Stomach smooth muscle (tissue), 2 donors: Measurements from ENCODE around the gene PTPA.
A peak's percentile ranks its signal among the peaks of the same experiment; 100 is the strongest.
"Not testable (repeated sequence)": the region's sequence is repeated elsewhere in the genome, so short reads cannot be mapped to it uniquely, and the experiment has no call there.

Source experiments
- H3K27ac ChIP-seq: one replicate; pipeline ENCODE4 v1.7.0; 2013; ENCODE audit warnings: mild to moderate bottlenecking, low read length, inconsistent platforms
- H3K27me3 ChIP-seq, 2 donors: one replicate each; pipeline ENCODE4 v1.7.0; 2013; ENCODE audit warnings: low read length in 2 of 2; ENCODE audit not compliant: insufficient read depth in 2 of 2, control insufficient read depth in 1 of 2
- H3K36me3 ChIP-seq, 2 donors: one replicate each; pipeline ENCODE4 v1.7.0; 2013; ENCODE audit warnings: low read length in 2 of 2; ENCODE audit not compliant: control insufficient read depth in 2 of 2, insufficient read depth in 2 of 2
- H3K4me1 ChIP-seq: one replicate; pipeline ENCODE4 v1.7.0; 2013; ENCODE audit warnings: low read length; ENCODE audit not compliant: control insufficient read depth, insufficient read depth
- H3K4me3 ChIP-seq, 2 donors: one replicate each; pipeline ENCODE4 v1.7.0; 2013; ENCODE audit warnings: low read length in 2 of 2
- H3K9ac ChIP-seq, 2 donors: one replicate each; pipeline ENCODE4 v1.7.0; 2013; ENCODE audit warnings: low read length in 2 of 2, mild to moderate bottlenecking in 1 of 2
- H3K9me3 ChIP-seq, 2 donors: one replicate each; pipeline ENCODE4 v1.7.0; 2013; ENCODE audit warnings: low read length in 2 of 2; ENCODE audit not compliant: control insufficient read depth in 2 of 2
- donor health status: healthy.
- donor health status: Pancreatic carcinoma.

PTPA gene

DNA sequence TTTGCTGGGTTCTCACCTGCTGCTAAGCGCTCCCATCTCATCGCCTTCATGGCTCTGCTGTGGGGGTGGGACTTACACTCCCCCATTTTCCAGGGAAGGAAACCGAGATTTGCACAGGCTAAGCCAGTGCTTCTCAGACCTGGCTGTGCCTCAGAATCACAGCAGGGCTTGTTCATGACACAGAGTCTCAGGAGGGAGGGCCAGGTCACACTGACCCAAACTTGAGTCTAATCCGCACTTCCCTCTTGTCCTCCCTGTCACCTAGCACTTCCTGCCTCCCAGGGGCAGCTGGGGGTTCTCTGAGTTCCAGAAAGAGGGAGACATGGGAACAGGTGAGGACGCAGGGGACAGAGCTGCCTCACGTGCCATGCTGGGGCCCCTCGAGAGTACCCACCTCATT lies 82.4 kb downstream of the PTPA start:
- Histone ChIP-seq H3K36me3 (no peaks in the 10 kb centered on the region), H3K9ac (no peak overlapping the region), H3K9me3 (no peaks in the 10 kb centered on the region), H3K4me3 (no peak overlapping the region), H3K27ac (no peak overlapping the region), H3K27me3 (no peaks in the 10 kb centered on the region), H3K4me1 (peaks cover 9% of the 10 kb centered on the region)

DNA sequence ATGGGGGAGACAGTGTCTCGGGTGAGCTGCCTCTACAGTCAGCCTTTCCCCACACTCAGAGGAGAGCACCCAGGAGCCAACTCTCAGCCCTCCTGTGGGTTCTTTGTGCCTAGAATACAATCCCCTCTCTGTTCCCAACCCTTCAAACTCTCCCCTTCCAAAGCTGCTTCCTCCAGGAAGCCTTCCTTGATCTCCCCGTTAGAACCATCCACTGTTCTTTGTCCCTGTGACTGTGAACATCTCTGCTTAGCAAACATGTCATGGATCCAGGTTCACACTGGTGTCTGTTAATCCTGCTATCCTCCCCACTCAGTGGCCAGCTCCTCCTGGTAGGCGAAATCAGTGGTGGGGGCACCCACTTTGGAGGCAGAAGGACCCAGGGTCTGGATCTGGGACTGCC lies 83.0 kb downstream of the PTPA start:
- Histone ChIP-seq H3K27ac (no peak overlapping the region), H3K36me3 (no peaks in the 10 kb centered on the region), H3K9me3 (no peaks in the 10 kb centered on the region), H3K9ac (no peak overlapping the region), H3K4me1 (peaks cover 9% of the 10 kb centered on the region), H3K27me3 (no peaks in the 10 kb centered on the region), H3K4me3 (no peak overlapping the region)

DNA sequence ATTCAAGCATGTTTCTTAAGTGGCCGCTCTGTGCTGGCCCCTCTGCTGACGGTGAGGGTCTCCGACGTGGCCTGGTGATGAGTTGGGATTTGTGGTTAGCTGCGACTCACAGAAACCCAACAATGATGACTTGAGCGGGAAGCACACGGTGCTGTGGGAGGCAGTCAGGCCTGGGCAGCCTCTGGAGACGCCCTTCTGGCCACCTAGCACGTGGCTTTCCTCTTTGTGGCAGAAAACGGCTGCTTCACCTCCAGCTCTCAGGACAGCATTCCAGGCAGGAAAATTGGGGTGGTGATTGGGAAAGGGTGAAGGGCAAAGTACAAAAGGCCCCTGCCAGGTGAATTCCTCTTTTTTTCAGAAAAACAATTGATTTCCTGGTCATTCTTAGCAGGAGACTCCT lies 84.4 kb downstream of the PTPA start:
- Histone ChIP-seq H3K4me1 (peaks cover 9% of the 10 kb centered on the region), H3K27ac (no peak overlapping the region), H3K9me3 (peaks cover 0 to 4% of the 10 kb centered on the region in 2 donors), H3K27me3 (no peaks in the 10 kb centered on the region), H3K4me3 (no peak overlapping the region), H3K36me3 (no peaks in the 10 kb centered on the region), H3K9ac (no peak overlapping the region)

DNA sequence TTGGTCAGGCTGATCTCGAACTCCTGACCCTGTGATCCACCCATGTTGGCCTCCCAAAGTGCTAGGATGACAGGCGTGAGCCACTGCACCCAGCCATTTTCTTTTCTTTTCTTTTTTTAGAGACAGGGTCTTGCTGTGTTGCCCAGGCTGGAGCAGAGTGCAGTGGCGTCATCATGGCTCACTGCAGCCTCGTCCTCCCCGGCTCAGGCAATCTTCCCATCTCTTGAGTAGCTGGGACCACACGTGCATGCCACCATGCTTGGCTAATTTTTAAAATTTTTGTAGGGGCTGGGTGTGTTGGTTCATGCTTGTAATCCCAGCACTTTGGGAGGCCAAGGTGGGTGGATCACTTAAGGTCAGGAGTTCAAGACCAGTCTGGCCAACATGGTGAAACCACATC lies 85.8 kb downstream of the PTPA start:
- H3K27ac ChIP-seq, H3K4me1 ChIP-seq, H3K9me3 ChIP-seq, H3K27me3 ChIP-seq, H3K36me3 ChIP-seq, H3K4me3 ChIP-seq, H3K9ac ChIP-seq: not testable (repeated sequence)

DNA sequence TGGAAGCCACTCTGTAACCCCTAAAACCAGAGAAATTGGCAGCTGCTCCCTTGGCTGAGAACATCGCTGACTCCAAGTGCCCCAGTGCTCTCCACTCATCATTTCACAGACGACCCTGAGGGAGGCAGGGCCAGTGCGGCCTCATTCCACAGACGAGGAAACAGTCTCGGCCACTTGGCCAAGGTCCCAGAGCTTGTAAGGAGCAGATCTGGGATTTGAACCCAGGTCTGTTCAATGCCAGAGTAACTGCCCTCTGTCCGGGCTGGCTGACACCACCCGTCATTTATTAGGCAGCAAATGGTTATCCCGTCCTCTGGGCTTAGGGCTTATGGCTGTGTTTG lies 86.7 kb downstream of the PTPA start:
- Histone ChIP-seq H3K36me3 (no peaks in the 10 kb centered on the region), H3K4me3 (no peak overlapping the region), H3K4me1 (peaks cover 9% of the 10 kb centered on the region), H3K9ac (no peak overlapping the region), H3K27ac (peak overlapping the region; percentile 49), H3K9me3 (peaks cover 0 to 4% of the 10 kb centered on the region in 2 donors), H3K27me3 (no peaks in the 10 kb centered on the region)
